Epithelial cell of esophagus (primary cell): ENCODE data around the gene TRAF3IP1.

ENCODE experiments used
- DNase-seq: peaks from one replicate; pipeline ENCODE4 v3.0.0; 2010; ENCODE audit warnings: low read depth
- H3K4me3 ChIP-seq: 2 replicates; pipeline ENCODE4 v1.5.1; 2011; ENCODE audit warnings: mild to moderate bottlenecking, low read length, control low read depth
- CTCF ChIP-seq: IDR thresholded peaks from 2 replicates; pipeline ENCODE4 v1.5.1; 2011; ENCODE audit warnings: low read depth, mild to moderate bottlenecking, low read length, control low read depth, inconsistent platforms; ENCODE audit not compliant: insufficient read depth; ENCODE audit errors: missing control alignments

The TRAF3IP1 gene

DNA sequence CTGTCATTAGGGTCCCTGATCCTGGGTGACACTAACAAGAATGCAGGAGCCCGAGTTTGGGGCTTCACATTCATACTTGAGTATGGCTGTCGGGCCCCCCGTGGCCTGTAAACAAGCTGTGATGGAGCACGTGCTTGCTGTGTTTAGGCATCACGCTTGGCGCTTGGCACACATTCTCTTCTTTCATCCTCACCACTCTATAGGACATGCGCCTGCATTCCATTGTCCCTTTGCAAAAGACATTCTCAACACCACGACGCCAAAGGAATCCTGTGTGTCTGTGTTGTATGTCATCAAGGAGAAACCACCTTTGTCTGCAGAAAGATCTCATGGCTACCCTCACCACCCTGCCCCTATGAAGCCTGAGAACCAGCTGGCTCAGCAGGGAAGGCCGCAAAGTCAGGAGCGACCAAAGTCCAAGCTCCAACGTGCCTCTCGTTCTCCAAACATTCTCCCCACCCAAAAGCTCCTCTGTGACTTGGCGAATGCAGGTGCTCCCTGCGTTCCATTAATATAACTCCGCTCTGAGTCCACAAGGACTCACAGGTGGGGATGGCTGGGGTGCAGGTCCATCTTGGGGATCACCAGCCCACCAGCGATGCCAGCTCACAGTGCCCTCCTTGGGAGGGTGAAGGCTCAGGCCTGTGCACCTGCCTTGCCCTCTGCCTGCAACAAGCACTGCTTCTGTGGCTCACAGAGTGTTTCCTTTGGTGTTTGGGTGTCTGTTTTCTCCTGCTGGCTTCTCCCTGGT, 25.8 kb upstream of the TRAF3IP1 start:
- no peak for TF ChIP-seq CTCF
- H3K4me3 ChIP-seq = no peak overlapping the region
- DNase-seq = no peak

- TF ChIP-seq CTCF = no peak
- no peak for DNase-seq
- no peak overlapping the region for H3K4me3 ChIP-seq
Measured at GRCh38 chr2:238295144-238296112, 24.9 kb upstream of the TRAF3IP1 start.

DNA sequence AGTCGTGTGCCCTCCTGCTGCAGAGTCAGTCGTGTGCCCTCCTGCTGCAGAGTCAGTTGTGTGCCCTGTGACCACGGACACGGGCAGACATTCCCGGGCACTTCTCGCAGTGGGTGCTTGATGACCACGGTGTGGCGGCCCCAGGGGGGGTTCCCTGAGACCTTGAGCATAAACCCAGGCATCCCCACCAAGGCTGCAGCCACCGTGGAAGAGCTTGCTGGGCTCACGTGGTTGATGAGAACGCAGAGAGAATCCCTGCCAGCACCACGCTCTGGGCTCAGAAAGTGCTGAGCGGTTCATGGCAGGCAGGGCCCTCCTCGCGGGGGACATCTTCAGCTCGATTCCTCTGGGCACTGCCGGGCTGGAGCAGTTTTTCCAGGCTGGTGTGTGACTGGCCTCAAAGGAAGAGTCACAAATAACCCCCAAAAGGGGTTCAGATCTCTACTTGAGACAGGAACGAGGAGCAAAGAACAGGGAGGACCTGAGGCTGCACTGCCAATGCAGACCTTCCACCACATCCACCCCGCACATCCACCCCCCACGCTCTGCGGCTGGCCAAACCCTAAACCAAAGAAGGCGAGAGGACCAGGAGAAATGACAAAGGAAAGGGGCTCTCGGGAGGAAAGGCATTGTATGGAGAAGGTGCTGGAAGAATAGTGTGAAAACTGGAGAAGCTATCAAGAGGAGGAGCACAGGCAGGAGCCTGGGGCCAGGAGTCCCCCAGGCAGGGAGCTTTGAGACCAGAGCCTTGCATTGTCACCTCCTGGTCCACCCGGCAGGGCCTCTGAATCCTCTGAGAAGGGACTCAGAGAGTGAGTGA, 23.5 kb upstream of the TRAF3IP1 start:
- TF ChIP-seq CTCF = no peak
- DNase-seq = no peak
- no peak overlapping the region for H3K4me3 ChIP-seq

GRCh38 chr2:238299803-238300202, 20.5 kb upstream of the TRAF3IP1 start:
- DNase-seq = no peak
- no peak overlapping the region for H3K4me3 ChIP-seq
- TF ChIP-seq CTCF = no peak

- no peak for TF ChIP-seq CTCF
- DNase-seq = no peak
- no peak overlapping the region for H3K4me3 ChIP-seq
Measured at GRCh38 chr2:238302087-238302486, 18.2 kb upstream of the TRAF3IP1 start.

- TF ChIP-seq CTCF = no peak
- no peak for DNase-seq
- no peak overlapping the region for H3K4me3 ChIP-seq
Measured at GRCh38 chr2:238302751-238303150, 17.6 kb upstream of the TRAF3IP1 start.
